Measurements from ENCODE around the gene SLF1.
"Not testable (repeated sequence)": the region's sequence is repeated elsewhere in the genome, so short reads cannot be mapped to it uniquely, and the experiment has no call there.

Gene SLF1

DNA sequence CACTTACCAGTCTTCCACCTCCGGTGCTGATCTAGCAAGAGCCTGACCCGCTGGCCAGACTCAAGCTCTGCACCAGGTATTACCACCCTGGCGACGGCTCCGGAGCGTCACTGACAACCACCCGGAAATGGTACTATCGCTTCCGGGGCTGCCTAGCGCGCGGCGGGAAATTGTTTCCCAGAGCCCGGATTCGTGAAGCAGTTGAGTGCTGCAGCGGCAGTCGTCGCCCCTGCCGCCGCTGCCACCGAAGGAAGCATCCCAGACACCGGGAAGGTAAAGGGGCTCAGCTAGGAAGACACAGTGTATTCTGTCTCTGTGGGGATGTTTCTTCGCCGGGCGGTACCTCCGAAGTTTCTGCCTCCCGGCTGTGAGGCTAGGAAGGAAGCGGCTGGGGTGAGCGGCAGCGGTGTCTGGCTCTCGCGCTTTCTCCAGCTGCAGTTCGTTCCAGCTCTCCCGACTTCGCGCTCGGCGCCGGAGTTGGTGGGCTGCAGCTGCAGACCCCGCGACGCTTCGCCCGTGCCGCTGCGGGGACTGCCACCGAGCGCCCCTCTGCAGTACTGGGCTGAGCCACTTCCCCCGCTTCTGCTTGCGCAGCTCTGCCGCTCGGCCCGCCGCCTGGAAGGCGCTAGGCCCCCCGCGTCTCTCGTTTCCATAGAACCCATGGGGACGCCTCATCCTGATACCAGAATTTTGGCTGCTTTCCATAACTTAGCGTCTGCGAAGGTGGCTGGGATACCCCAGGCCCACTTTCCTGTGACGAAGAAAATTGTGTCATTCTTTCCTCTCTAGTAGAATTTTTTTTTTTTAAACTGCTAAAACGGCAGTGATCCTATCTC, at the start of gene SLF1, which contains the start of gene KIAA0825:
Gene SLF1, plus strand, starts transcription at position 177 of the 836 bp plus-strand sequence. CDS start 10,142 bp downstream, outside the sequence.
Gene KIAA0825, minus strand, starts transcription at position 112 of the 836 bp plus-strand sequence. CDS start 81,478 bp downstream, outside the sequence.
- DNase-seq (ENCODE audit: low read depth, low spot score): peak; percentile 53

DNA sequence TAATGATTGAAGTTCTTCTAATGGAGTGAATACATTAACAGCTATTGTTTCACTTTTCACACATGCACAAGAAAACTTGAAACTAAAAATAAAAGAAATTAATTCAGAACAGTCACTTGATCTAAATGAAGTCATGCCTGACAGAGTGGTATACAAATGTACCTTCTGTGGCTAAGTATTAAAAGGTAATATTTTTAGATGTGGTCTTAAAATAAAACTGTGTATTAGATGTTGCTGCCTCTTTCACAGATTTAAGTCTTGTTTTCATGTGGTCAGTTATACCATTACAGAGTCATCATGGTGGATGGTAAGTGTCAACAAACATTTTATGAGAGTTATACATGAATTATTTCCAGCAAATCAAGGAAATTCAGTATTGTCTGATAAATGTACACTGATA, 47.1 kb upstream of the SLF1 start:
- DNase-seq (ENCODE audit: low read depth, low spot score): no peak

DNA sequence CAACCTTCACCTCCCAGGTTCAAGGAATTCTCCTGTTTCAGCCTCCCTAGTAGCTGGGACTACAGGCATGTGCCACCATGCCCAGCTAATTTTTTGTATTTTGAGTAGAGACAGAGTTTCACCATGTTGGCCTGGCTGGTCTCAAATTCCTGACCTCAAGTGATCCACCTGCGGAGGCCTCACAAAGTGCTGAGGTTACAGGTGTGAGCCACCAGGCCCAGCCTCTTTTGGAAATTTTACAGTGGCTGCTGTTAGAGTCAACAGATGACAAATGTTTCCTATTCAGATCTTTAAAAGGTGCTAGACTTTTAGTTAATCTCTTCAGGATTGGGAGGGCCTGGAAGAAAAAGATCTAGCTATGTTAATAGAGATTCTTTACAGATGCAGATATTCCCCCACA, 45.1 kb upstream of the SLF1 start:
- not testable (repeated sequence) for DNase-seq (ENCODE audit: low read depth, low spot score)

DNA sequence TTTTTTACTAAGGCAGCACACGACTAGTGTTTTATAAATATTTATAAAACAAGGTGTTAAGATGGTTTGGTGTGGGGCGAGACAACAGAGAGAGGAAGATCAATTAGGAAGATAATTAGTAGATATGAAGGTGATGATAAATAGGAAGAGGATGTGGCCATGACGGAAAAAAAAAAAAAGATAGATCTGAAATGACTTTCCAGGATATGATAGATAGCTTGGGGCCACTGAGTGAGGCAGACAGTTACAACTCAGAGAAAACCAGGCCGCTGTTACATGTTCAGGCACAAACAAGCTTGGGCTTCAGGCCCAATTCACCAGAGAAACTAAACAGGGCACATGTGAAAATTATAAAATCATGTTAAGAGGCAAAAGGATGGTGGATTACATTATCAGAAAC, 43.3 kb upstream of the SLF1 start:
- no peak for DNase-seq (ENCODE audit: low read depth, low spot score)

DNA sequence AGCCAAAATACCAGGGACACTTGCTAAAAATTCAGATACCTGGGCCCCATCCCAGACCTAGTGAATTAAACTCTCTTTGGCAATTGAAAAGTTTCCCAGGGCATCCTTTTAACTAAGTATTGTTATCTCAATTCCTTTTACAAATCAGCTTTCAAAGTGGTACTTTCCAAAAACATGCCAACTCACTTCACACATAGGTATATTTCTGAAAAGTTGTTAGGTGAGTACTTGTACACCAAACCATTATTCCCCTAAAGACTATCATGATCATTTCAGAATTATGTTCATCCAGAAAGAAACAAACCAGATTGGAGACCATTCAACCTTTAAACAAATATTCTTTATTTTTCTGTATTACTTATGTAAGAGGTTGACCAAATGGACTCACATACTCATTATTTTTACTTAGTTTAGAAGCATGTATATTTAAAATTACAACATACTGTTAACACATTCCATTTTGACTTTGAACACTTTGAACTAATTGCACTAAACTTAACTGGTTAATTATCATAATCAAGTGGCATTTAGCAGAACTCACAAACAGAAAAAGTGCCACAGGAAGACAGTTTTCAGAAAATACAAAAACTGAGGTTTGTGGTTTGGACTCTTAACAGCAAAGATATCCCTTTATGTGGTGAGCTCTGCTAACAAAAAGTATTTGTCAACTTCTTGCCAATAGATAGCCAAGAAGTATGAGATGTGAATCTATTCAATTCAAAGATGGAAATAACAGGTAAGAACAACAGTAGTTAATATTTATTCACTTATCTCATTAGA, 40.8 kb upstream of the SLF1 start:
- no peak for DNase-seq (ENCODE audit: low read depth, low spot score)

DNA sequence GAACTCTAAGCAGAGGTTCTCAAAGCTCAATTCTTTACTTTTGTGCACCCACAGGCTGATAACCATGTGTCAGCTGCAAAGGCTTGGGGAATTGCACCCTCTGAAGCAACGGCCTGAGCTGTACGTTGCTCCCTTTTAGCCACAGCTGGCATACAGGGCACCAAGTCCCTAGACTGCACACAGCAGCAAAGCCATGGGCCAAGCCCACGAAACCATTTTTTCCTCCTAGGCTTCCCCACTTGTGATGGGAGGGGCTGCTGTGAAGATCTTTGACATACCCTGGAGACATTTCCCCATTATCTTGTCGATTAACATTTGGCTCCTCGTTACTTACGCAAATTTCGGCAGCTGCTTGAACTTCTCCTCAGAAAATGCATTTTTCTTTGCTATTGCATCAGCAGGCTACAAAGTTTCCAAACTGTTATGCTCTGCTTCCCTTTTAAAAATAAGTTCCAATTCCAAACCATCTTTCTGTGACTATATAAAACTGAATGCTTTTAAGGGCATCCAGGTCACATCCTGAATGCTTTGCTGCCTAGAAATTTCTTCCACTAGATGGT, 23.1 kb upstream of the SLF1 start:
- no peak for DNase-seq (ENCODE audit: low read depth, low spot score)

DNA sequence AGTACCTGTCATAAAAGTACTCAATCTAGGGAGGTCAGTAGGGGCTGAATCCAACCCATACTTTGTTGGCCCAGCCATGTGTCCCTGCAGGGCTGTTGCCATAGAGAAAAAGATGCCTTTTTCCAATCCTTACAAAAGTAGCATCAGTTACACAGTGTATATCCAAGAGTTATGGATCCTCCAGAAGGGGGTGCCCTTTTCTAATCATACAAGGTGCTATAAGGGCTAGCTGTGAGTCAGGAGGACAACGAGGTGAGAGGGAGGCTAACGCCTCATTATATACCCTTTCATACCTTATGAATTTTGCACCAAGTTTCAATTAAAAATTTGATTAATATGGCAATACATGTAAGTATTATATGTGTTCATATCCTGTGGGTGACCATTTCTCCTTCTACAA, 4.9 kb upstream of the SLF1 start:
- DNase-seq (ENCODE audit: low read depth, low spot score): no peak

DNA sequence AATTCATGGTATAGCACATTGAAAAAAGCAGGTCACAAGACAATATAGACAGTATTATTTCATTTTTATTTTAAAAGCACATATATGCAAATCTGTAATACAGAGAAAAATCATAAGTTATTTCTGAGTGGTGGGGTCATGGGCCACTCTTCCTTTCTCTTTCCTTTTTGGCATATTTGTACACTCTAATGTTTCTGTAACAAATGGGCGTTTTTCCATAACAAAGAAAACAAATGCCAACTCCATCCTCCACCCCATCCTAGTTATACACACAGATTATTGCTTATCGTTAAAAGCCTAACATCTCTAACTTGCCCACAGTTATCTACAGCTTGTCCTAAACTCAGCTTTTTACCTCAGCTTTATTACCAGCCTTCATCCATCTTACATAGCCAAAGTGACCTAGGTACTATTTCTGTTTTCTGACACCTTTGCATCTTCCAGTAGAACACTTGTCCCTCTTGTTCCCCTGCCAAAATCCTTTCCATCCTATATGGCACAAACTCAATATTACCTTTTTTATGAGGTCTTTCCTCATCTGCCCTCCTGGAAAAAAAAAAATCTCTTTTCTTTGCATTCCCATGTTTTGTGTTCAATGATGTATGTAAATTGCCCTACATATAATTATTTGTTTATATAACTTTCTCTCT, 4.2 kb upstream of the SLF1 start:
- no peak for DNase-seq (ENCODE audit: low read depth, low spot score)

DNA sequence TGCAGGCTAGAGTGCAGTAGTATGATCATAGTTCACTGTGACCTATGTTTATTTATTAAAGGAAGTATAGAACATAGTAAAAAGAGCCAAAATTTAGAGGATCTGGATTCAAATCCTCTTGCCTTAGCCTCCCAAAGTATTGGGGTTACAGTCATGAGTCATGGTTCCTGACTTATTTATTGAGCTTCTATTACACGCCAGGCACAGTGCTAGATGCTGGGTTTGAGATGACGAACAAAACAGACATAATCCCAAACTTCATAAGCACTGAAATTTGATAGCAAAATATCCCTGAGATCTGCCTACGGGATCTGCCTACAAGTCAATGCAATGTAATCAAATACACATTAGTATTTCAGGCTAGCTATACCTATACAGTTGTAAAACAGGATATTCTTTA, 2.6 kb upstream of the SLF1 start:
- DNase-seq (ENCODE audit: low read depth, low spot score): no peak

DNA sequence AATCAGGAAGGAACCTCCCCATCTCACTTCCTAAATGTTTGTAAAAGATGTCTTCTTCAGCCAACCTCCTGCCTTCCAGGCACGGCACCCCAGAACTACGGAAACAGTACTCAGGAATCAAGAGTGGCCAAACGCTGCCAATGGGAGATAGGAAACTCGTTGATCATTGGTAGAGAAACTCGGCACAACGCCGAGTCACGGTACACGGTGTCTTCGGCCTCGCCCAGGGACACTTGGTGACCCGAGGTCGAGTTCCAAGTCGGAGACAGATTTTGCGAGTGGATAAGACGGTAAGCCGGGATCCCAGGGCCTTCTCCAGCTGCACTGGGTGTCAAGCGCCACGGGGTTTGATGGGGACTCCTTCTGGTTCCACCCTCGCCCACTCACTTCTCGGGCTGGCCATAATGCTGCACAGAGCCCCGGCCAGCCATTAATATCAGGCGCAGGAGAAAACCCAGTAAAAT, 408 bp upstream of the SLF1 start:
- DNase-seq (ENCODE audit: low read depth, low spot score): peak; percentile 32

DNA sequence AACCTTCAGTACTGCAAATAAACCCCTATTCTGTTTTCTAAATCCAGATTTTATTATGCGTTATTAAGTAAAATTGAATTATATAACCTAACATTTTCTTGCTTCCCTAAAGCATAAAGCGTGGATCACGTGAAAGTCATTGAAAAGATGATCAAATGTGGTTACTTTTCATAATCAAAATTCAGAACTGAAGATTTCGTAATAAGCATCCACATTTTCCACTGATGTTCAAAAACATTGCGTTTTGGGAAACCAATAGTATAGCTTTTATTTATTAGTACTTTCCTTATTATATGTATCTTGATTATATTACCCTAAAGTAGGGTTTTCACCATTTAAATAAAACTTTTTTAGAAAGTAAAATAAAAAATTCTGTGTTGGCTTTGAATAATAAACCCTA, 1.8 kb downstream of the SLF1 start:
- DNase-seq (ENCODE audit: low read depth, low spot score): no peak

DNA sequence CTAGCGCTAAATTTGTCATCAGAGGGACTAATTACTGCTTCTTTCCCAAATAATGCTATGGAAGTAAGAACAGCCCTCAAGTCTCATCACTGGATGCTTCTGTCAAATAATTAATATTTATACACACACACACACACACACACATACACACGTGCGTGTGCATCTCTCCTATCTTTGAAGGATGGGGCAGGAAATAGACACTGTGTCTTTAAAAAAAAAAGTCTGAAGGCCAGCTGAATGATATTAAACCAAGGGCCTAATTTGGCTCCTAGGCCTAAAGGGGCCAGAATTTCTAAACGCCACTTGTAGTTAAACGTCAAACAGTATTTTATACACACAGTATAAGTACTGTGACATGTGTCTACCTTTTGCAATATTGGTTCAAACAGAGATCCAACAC, 3.3 kb downstream of the SLF1 start:
- no peak for DNase-seq (ENCODE audit: low read depth, low spot score)

DNA sequence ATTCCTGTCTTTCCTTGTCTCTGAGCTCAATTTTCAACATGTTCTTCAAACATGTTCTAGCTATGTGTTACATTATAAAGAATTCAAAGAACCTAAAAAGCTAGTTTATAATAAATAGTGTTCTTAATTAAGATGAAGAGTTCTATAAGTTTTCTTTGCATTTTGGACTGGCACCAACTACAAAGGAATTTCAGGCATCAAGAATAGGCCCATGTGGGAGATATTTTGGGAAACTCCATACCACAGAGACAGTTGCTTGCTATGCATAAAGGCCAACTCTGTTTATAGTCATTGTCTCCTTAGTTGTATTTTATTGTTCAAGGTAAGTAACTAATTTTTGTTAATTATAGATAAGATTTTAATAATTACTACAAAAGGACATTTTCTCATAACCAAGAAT, 4.5 kb downstream of the SLF1 start:
- DNase-seq (ENCODE audit: low read depth, low spot score): no peak

DNA sequence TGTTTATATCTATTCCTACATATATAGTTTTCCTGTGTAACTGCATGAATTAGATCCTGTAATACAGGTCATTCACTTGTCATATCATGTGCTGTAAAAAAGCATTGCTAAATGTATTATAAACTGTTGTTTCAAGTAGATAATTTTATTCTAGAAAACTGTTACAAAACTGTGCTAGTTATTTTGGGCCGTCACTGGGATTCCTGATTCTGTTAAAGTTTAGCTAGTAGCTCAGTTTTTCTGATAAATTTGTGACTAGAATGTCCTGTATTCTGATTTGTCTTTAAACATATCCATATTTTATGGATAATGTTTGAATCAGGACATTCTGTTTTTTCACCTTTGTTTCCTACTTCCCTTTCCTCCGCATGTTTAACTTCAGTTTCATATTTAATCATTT, 5.4 kb downstream of the SLF1 start:
- DNase-seq (ENCODE audit: low read depth, low spot score): no peak

DNA sequence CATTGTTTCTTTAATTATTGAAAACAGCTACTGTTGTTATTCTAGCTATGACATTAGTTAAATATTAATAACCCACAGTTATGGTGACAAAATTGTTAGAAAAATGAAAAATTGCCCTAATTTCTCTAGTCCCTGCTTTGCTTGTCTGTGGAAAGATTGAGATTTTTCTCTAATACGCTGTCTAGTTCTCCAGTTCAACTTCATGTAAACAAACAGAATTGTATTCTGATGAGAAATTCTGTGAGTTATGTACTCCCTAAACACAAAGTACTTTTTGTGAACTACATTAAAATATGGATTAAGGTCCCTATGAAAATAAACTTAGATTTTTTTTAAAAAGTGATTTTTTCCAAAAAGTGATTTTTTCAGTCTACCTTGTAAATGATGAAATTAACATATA, 8.7 kb downstream of the SLF1 start:
- DNase-seq (ENCODE audit: low read depth, low spot score): no peak

DNA sequence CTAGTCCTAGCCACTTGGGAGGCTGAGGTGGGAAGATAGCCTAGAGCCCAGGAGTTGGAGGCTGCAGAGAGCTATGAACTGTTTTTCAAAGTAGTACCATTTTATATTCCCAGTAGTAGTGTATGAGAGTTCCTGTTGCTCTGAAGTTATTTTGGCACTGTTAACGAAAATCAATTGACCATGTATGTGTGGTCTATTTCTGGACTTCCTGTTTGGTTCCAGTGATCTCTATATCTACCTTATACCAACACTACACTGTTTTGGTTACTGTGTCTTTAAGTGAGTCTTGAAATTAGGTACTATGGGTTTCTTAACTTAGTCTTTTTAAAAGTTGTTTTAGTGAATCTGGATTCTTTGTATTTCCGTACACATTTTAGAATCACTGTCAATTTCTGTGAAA, 13.6 kb downstream of the SLF1 start:
- no peak for DNase-seq (ENCODE audit: low read depth, low spot score)

DNA sequence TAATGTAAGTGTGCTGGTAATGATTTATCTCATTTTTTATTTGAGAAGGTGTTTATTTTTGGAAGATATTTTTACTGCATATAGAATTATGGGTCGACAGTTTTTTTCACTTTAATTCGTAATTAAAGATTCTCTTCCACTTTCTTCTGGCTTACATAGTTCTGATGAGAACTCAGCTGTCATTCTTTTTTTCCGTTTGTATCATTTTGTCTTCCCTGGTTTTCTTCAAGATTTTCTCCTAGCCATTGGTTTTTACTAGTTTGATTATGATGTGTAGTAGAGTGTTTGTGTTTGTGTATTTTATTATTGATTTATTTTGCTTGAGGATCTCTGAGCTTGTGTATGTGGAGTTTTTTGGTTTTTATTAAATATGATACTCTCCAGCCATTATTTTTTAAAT, 21.7 kb downstream of the SLF1 start:
- DNase-seq (ENCODE audit: low read depth, low spot score): no peak

DNA sequence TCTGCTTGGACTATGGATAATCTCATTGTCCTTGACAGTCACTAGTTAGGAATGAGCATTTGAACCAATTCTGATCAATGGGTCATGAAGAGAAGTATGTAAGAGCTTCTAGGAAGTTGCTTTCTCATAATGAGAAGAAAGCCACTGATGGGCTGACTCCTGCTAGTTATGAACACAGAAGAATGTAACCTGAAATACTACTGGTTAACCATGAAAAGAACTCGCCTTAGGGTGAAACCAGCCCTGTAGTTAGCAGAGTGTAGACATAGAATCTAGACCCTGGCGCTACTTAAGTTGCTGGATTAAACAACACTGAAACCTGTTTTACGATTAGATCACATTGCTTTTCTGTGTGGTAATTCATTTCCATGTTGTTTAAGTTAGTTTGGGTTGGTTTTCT, 26.6 kb downstream of the SLF1 start:
- DNase-seq (ENCODE audit: low read depth, low spot score): no peak

DNA sequence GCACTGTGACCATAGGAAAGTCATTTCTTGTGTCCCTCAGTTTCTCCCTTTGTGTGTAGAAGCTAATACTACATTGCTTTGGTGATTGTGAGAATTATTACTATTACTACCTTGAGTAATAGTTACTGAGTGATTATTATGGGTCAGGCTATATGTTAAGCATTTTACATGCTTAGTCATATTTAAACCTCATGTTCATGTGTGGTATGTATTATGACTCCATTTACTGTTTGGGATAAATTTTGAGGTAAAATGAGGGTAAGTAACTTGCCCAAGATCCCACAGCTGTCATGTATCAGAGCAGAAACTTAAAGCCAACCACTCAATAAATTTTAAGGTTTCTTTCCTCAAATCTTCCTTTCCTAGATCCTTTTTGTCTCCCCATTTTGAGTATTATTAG, 28.3 kb downstream of the SLF1 start:
- no peak for DNase-seq (ENCODE audit: low read depth, low spot score)

DNA sequence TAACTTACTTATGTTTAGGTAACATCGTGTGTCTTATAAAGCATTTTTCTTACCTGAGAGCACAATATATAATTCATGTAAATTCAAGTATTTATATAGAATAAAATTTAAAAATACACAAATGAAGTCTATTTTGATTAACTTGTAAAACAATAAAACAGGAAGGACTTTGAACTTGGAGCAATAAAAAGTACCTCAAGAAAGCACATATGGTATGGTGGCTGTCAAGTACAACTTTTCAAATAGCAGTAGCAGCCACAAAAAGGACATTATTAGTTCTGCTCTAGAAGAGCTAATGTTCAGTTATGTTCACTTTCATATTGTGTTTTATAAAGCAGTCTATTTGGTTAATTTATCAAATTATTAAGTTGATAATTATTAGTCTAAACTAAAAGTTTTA, 31.4 kb downstream of the SLF1 start:
- no peak for DNase-seq (ENCODE audit: low read depth, low spot score)

DNA sequence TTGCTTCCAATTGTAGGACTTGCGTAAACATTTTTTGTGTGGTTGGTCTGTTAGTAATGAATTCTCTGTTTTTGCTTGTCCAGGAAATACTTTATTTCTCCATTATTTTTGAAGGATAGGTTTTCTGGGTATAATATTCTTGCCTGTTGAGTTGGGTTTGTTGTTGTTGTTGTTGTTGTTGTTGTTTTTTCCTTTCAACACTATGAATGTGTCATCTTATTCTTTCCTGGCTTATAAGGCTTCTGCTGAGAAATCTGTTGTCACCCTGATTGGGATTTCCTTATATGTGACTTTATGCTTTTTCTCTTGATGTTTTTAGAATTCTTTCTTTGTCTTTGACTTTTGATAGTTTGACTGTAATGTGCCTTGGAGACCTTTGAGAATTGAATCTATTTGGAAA, 39.8 kb downstream of the SLF1 start:
- DNase-seq (ENCODE audit: low read depth, low spot score): no peak

DNA sequence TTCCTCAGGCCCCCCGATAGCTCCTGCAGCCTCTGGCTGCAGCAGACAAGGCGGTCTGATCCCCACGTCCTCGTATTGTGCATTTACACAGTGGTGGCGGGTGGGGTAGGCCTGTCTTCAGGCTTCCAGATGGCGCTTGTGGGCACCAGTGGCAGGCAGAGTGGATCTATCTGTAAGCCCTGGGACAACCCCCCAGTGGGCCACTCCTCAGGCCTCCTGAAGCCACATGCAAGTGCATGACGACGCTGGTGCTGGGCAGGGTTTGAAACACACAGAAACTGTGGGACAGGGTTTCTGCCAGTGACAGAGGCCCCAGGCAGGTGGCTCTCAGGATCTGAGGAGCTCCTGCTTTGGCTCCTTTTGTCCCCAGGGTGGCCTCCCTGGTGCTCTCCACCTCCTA, 42.0 kb downstream of the SLF1 start:
- DNase-seq (ENCODE audit: low read depth, low spot score): no peak

Measured in brain pericyte (primary cell).